ENCODE results near the gene ZNF274. TPM values are rescaled to one million over a fixed set of nuclear protein-coding genes. Genes with fewer than 3 reads are reported as not detected.

The ZNF274 gene
- total and polyA plus RNA-seq, 2 of the 8 experiments (the other 6 are each of a cell fraction or from before 2014, with no cell fraction given), result 13.3 to 25.1 TPM

DNA sequence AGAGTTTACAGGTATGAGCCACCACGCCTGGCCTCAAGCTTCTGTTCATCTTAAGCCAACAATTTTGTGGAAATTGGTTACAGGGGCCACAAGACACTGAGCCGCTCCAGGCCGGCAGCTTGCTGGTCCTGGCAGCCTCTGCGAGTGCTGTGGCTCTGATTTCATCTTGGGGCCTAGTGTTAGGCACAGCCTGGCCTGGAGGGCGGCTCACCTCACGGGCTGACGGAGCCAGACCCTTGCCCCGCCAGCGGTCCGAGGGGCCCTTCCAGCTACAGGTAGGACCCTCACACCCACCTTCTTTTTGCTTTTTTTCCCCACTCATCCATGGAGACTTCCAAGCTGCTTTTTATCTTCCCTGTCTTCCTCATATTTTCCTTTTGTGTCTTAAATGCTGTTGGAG is 54.5 kb downstream of the ZNF274 start:
- Histone ChIP-seq H2BK15ac (ENCODE audit: low read length) (no peak overlapping the region), H2BK20ac (ENCODE audit: low read length) (no peak overlapping the region), H2AK5ac (ENCODE audit: low read depth, low read length) (no peak overlapping the region), H3K9ac (replicated peaks in 1 of 4; ENCODE audit: extremely low read depth in 1 of 4, low read depth in 3 of 4, low read length in 3 of 4) (no peak overlapping the region), H2BK5ac (ENCODE audit: low read depth, low read length) (no peak overlapping the region), H3K79me2 (ENCODE audit: control insufficient read depth in 1 of 2, insufficient read depth in 2 of 2, low read length in 2 of 2) (peaks cover 4 to 44% of the 10 kb centered on the region in 2 experiments; a peak in 3 of 4 replicates), H3K23me2 (ENCODE audit: low read depth, low read length) (no peaks in the 10 kb centered on the region), H3K18ac (ENCODE audit: extremely low read depth, low read length) (no peak overlapping the region), H4K91ac (replicated peaks; ENCODE audit: insufficient read length, low read length) (no peak overlapping the region), H3K4me3 (ENCODE audit: extremely low read depth in 1 of 4, insufficient read depth in 2 of 4, low read depth in 3 of 4, low read length in 4 of 4) (no peak overlapping the region), H4K8ac (ENCODE audit: extremely low read depth, insufficient read depth, low read length) (peak overlapping the region; percentile 51; the same call in 1 of the 2 replicates), H3K56ac (replicated peaks; ENCODE audit: insufficient read length, low read depth, low read length) (no peak overlapping the region), H3K23ac (ENCODE audit: insufficient read length) (no peak overlapping the region), H2BK12ac (ENCODE audit: low read depth, low read length) (no peak overlapping the region), H4K5ac (ENCODE audit: insufficient read length, low read depth, low read length) (no peak overlapping the region), H2AFZ (ENCODE audit: low read length) (no peak overlapping the region), H3K4me2 (ENCODE audit: insufficient read depth in 1 of 2, low read depth in 2 of 2, low read length in 2 of 2) (no peak overlapping the region), H4K20me1 (replicated peaks in 1 of 2; ENCODE audit: control insufficient read depth in 1 of 2, insufficient read depth in 2 of 2, low read length in 2 of 2) (peaks cover 4 to 20% of the 10 kb centered on the region in 2 experiments), H3K79me1 (ENCODE audit: low read depth, low read length) (peaks cover 7% of the 10 kb centered on the region; the same call in 1 of the 2 replicates), H3K36me3 (ENCODE audit: control insufficient read depth in 2 of 4, insufficient read depth in 4 of 4, low read length in 3 of 4) (peaks cover 28 to 85% (median 65%) of the 10 kb centered on the region in 4 experiments), H3K4me1 (replicated peaks in 1 of 4; ENCODE audit: control insufficient read depth in 3 of 4, insufficient read depth in 4 of 4, low read length in 3 of 4) (no peaks in the 10 kb centered on the region), H2BK120ac (replicated peaks; ENCODE audit: low read depth, low read length) (no peak overlapping the region), H3K4ac (replicated peaks; ENCODE audit: insufficient read length, low read depth, low read length) (no peak overlapping the region), H3K9me3 (ENCODE audit: insufficient read depth in 2 of 2, low read depth in 1 of 2, low read length in 1 of 2) (no peaks in the 10 kb centered on the region), H3K27ac (ENCODE audit: low read depth, low read length) (no peak overlapping the region), H3K14ac (ENCODE audit: insufficient read length) (no peak overlapping the region), H3K27me3 (replicated peaks in 1 of 4; ENCODE audit: control insufficient read depth in 3 of 4, extremely low read depth in 1 of 4, insufficient read depth in 3 of 4, low read length in 3 of 4) (no peaks in the 10 kb centered on the region)
- WGBS, 2 experiments (ENCODE audit: extremely low coverage in 1 of 2, insufficient coverage in 1 of 2, insufficient read length in 1 of 2, insufficient replicate concordance in 2 of 2, low coverage in 1 of 2, low lambda C conversion rate in 2 of 2, missing lambda C conversion rate in 1 of 2), result 90% methylated on average over 10 of the region's 10 CpGs; no CpG with 5 or more reads in 1 of the 2 experiments
- DNase-seq (ENCODE audit: low read depth in 1 of 2, low spot score in 2 of 2), result no peak
- ChIA-PET POLR2A (ENCODE audit: partially characterized antibody) (interaction anchor here (0.6 to 6.5 kb wide), 16 partner anchors 9 to 390 kb away, joined by 3 to 52 read pairs (median 4); partner anchors contain the start of genes ERVK3-1, ZNF544 and ZNF8), CTCF (ENCODE audit: partially characterized antibody) (interaction anchor here (0.5 to 1.5 kb wide), 3 partner anchors 9 to 255 kb away, joined by 3 to 9 read pairs (median 3); partner anchors contain the start of gene ZNF544)
- TF ChIP-seq EZH2 (IDR thresholded peaks at IDR 0.05; ENCODE audit: low read depth, low read length, severe bottlenecking) (no peak), SP4 (IDR thresholded peaks at IDR 0.05; ENCODE audit: low read length) (no peak), MAFK (IDR thresholded peaks at IDR 0.05; ENCODE audit: low read depth, low read length) (no peak), SIX5 (IDR thresholded peaks at IDR 0.05; ENCODE audit: low read depth, low read length) (no peak), YY1 (IDR thresholded peaks at IDR 0.05; ENCODE audit: low read depth, low read length) (no peak), SUZ12 (IDR thresholded peaks at IDR 0.05; ENCODE audit: low read length) (no peak), CTCF (IDR thresholded peaks at IDR 0.05; ENCODE audit: control extremely low read depth in 1 of 3, insufficient read depth in 1 of 3, low read depth in 1 of 3, low read length in 3 of 3) (no peak), TEAD4 (IDR thresholded peaks at IDR 0.05; ENCODE audit: low read depth, low read length) (no peak), JUND (IDR thresholded peaks at IDR 0.05; ENCODE audit: low read length) (no peak), SRF (IDR thresholded peaks at IDR 0.05; ENCODE audit: low read depth, low read length) (no peak)
- TF ChIP-seq, protein P1, sequence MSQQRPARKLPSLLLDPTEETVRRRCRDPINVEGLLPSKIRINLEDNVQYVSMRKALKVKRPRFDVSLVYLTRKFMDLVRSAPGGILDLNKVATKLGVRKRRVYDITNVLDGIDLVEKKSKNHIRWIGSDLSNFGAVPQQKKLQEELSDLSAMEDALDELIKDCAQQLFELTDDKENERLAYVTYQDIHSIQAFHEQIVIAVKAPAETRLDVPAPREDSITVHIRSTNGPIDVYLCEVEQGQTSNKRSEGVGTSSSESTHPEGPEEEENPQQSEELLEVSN (IDR thresholded peaks at IDR 0.05), result no peak
- no peak for FAIRE-seq
